Measurements from ENCODE around the gene AAGAB. TPM values are rescaled to one million over a fixed set of nuclear protein-coding genes. Genes with fewer than 3 reads are reported as not detected.

The AAGAB gene
- total RNA-seq, 1 donor from 2014 or later, result 31.0 TPM

- no peak for TF ChIP-seq CTCF (IDR thresholded peaks at IDR 0.05; ENCODE audit: unreplicated experiment)
- Mint-ChIP-seq H3K4me3 (no peak overlapping the region), H3K36me3 (peaks cover 6% of the 10 kb centered on the region), H3K27ac (no peak overlapping the region), H3K9me3 (no peaks in the 10 kb centered on the region), H3K4me1 (peaks cover 17% of the 10 kb centered on the region), H3K27me3 (ENCODE audit: low read depth) (no peaks in the 10 kb centered on the region)
- DNase-seq (ENCODE audit: low spot score in 2 of 2, unreplicated experiment in 2 of 2), result no peak
These were observed 39.4 kb downstream of the AAGAB start for GRCh38 chr15:67215102-67215501.

GRCh38 chr15:67212684-67213367 lies 41.6 kb downstream of the AAGAB start:
- peak overlapping the region; percentile 48 for H3K27ac Mint-ChIP-seq
- H3K36me3 Mint-ChIP-seq, result peaks cover 6% of the 10 kb centered on the region
- no peak for TF ChIP-seq CTCF (IDR thresholded peaks at IDR 0.05; ENCODE audit: unreplicated experiment)
- no peak for DNase-seq (ENCODE audit: low spot score in 2 of 2, unreplicated experiment in 2 of 2)
- peaks cover 17% of the 10 kb centered on the region for H3K4me1 Mint-ChIP-seq
- no peaks in the 10 kb centered on the region for H3K9me3 Mint-ChIP-seq
- no peak overlapping the region for H3K4me3 Mint-ChIP-seq
- H3K27me3 Mint-ChIP-seq (ENCODE audit: low read depth), result no peaks in the 10 kb centered on the region

- peak overlapping the region; percentile 1 for H3K27ac Mint-ChIP-seq
- H3K36me3 Mint-ChIP-seq, result peaks cover 6% of the 10 kb centered on the region
These were observed 43.8 kb downstream of the AAGAB start for GRCh38 chr15:67210555-67211168.

GRCh38 chr15:67208396-67208795 lies 46.1 kb downstream of the AAGAB start:
- H3K9me3 Mint-ChIP-seq, result no peaks in the 10 kb centered on the region
- H3K4me1 Mint-ChIP-seq, result peaks cover 13% of the 10 kb centered on the region
- no peak for TF ChIP-seq CTCF (IDR thresholded peaks at IDR 0.05; ENCODE audit: unreplicated experiment)
- H3K4me3 Mint-ChIP-seq, result no peak overlapping the region
- H3K36me3 Mint-ChIP-seq, result peaks cover 17% of the 10 kb centered on the region
- no peaks in the 10 kb centered on the region for H3K27me3 Mint-ChIP-seq (ENCODE audit: low read depth)
- no peak for DNase-seq (ENCODE audit: low spot score in 2 of 2, unreplicated experiment in 2 of 2)
- no peak overlapping the region for H3K27ac Mint-ChIP-seq

More at GRCh38 chr15:67210555-67211168, 43.8 kb downstream of the AAGAB start:
- H3K9me3 Mint-ChIP-seq, result no peaks in the 10 kb centered on the region
- H3K4me3 Mint-ChIP-seq, result no peak overlapping the region
- peaks cover 18% of the 10 kb centered on the region for H3K4me1 Mint-ChIP-seq
- TF ChIP-seq CTCF (IDR thresholded peaks at IDR 0.05; ENCODE audit: unreplicated experiment), result no peak
- H3K27me3 Mint-ChIP-seq (ENCODE audit: low read depth), result no peaks in the 10 kb centered on the region
- no peak for DNase-seq (ENCODE audit: low spot score in 2 of 2, unreplicated experiment in 2 of 2)

- no peak for DNase-seq (ENCODE audit: low spot score in 2 of 2, unreplicated experiment in 2 of 2)
- peaks cover 20% of the 10 kb centered on the region for H3K36me3 Mint-ChIP-seq
- H3K27ac Mint-ChIP-seq, result no peak overlapping the region
- TF ChIP-seq CTCF (IDR thresholded peaks at IDR 0.05; ENCODE audit: unreplicated experiment), result no peak
- H3K4me3 Mint-ChIP-seq, result no peak overlapping the region
- H3K4me1 Mint-ChIP-seq, result peaks cover 7% of the 10 kb centered on the region
- H3K27me3 Mint-ChIP-seq (ENCODE audit: low read depth), result no peaks in the 10 kb centered on the region
- no peaks in the 10 kb centered on the region for H3K9me3 Mint-ChIP-seq
These were observed 46.8 kb downstream of the AAGAB start for GRCh38 chr15:67207555-67208207.

Measured in mesothelial cell of epicardium (in vitro differentiated cells).